BJ (cell line): Measurements from ENCODE around the gene SLC26A1. TPM values are rescaled to one million over a fixed set of nuclear protein-coding genes. Genes with fewer than 3 reads are reported as not detected.

Experiments
- CTCF ChIA-PET: fragments of 350-600 bp; formaldehyde crosslinking; extraction: SDS; loops from one replicate; lab custom pipeline; 2021; ENCODE audit warnings: antibody characterized with exemption, inconsistent platforms; lab: Yijun Ruan, JAX
- POLR2A ChIA-PET: fragments of 300-600 bp; sonication (Branson Sonifier 250); formaldehyde crosslinking; extraction: SDS; loops from one replicate; lab custom pipeline; 2021; ENCODE audit warnings: antibody characterized with exemption; lab: Charles Lee
- DNase-seq: peaks from one replicate; pipeline ENCODE4 v3.0.0-alpha.2; 2011; ENCODE audit warnings: low read depth
- H3K27me3 ChIP-seq: 2 replicates; pipeline ENCODE4 v1.6.0; 2011; ENCODE audit warnings: low read length; ENCODE audit not compliant: control insufficient read depth, insufficient read depth
- H3K36me3 ChIP-seq: 2 replicates; pipeline ENCODE4 v1.5.1; 2011; ENCODE audit warnings: low read length; ENCODE audit not compliant: control insufficient read depth, insufficient read depth
- H3K4me3 ChIP-seq: 2 replicates; pipeline ENCODE4 v1.5.1; 2011; ENCODE audit warnings: low read depth, mild to moderate bottlenecking, control low read depth, low read length
- CTCF ChIP-seq: IDR thresholded peaks from 2 replicates; pipeline ENCODE4 v1.5.1; 2011; ENCODE audit warnings: low read depth, mild to moderate bottlenecking, control low read depth, inconsistent platforms, low read length, moderate library complexity; ENCODE audit not compliant: insufficient read depth
- polyA plus RNA-seq: library from polyadenylated mRNA; depleted of rRNA; stranded (reverse); fragments of >200 nt; gene quantifications from 2 replicates; pipeline ENCODE4 v1.2.3, GENCODE V29; 2011

Gene SLC26A1
- polyA plus RNA-seq, 1 experiment: not detected

GRCh38 chr4:1031346-1031745, 38.1 kb upstream of the SLC26A1 start:
- Histone ChIP-seq H3K27me3 (no peaks in the 10 kb centered on the region), H3K4me3 (no peak overlapping the region), H3K36me3 (no peaks in the 10 kb centered on the region)
- no peak for TF ChIP-seq CTCF
- no peak for DNase-seq
- ChIA-PET CTCF (no interaction called here), POLR2A (no interaction called here)

DNA sequence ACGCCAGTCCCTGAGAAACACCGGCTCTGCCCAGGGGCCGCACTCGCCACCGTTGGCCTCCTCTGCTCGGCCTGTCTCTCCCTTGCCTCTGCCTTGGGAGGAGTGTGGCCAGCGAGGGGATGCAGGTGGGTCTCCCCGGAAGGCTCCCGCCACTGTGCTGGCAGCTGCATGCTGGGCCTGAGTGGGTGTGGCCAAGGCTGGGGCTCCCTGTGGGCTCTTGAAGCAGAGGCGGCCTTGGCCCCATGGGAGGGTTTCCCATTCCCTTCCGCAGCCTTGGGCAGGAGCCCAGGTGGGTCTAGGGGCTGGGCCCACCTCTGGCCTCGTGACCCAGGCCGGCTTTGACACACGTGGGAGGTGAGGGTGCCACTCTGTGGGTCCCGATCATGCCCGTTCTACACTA, 37.4 kb upstream of the SLC26A1 start:
- Histone ChIP-seq H3K4me3 (no peak overlapping the region), H3K27me3 (no peaks in the 10 kb centered on the region), H3K36me3 (peaks cover 2% of the 10 kb centered on the region)
- TF ChIP-seq CTCF: no peak
- ChIA-PET POLR2A (no interaction called here), CTCF (no interaction called here)
- DNase-seq: no peak

- TF ChIP-seq CTCF: no peak
- ChIA-PET POLR2A (no interaction called here), CTCF (no interaction called here)
- no peak for DNase-seq
- no peak overlapping the region for H3K4me3 ChIP-seq
- no peaks in the 10 kb centered on the region for H3K27me3 ChIP-seq
- H3K36me3 ChIP-seq: peaks cover 7% of the 10 kb centered on the region
These were observed 36.8 kb upstream of the SLC26A1 start for GRCh38 chr4:1030031-1030430.

GRCh38 chr4:1029529-1029928, 36.3 kb upstream of the SLC26A1 start:
- no peak for TF ChIP-seq CTCF

GRCh38 chr4:1028574-1029220, 35.5 kb upstream of the SLC26A1 start:
- CTCF ChIA-PET: no interaction called here

More at GRCh38 chr4:1029529-1029928, 36.3 kb upstream of the SLC26A1 start:
- ChIA-PET POLR2A (no interaction called here), CTCF (no interaction called here)
- Histone ChIP-seq H3K4me3 (no peak overlapping the region), H3K27me3 (no peaks in the 10 kb centered on the region), H3K36me3 (peaks cover 7% of the 10 kb centered on the region)
- no peak for DNase-seq

More at GRCh38 chr4:1028574-1029220, 35.5 kb upstream of the SLC26A1 start:
- Histone ChIP-seq H3K4me3 (no peak overlapping the region), H3K27me3 (no peaks in the 10 kb centered on the region), H3K36me3 (peaks cover 7% of the 10 kb centered on the region)
- POLR2A ChIA-PET: no interaction called here
- no peak for DNase-seq
- no peak for TF ChIP-seq CTCF
